Neural crest cell (in vitro differentiated cells): ENCODE results near the gene TRMT11. TPM values are rescaled to one million over a fixed set of nuclear protein-coding genes. Genes with fewer than 3 reads are reported as not detected.
A peak's percentile ranks its signal among the peaks of the same experiment; 100 is the strongest.
"Not testable (repeated sequence)": the region's sequence is repeated elsewhere in the genome, so short reads cannot be mapped to it uniquely, and the experiment has no call there.

Experiments used
- DNase-seq: peaks from one replicate; pipeline ENCODE4 v3.0.0; 2021; ENCODE audit warnings: low read depth, mixed read lengths, low spot score
- H3K27ac Mint-ChIP-seq: one replicate; pipeline ENCODE4 v1.8.0; 2021; ENCODE audit warnings: mild to moderate bottlenecking, mixed read lengths; ENCODE audit not compliant: unreplicated experiment
- H3K27me3 Mint-ChIP-seq: 2 replicates; pipeline ENCODE4 v1.8.0; 2021; ENCODE audit warnings: low read depth, mild to moderate bottlenecking, mixed read lengths
- H3K36me3 Mint-ChIP-seq: 2 replicates; pipeline ENCODE4 v1.8.0; 2021; ENCODE audit warnings: low read depth, mild to moderate bottlenecking, mixed read lengths
- H3K4me1 Mint-ChIP-seq: 2 replicates; pipeline ENCODE4 v1.8.0; 2021; ENCODE audit warnings: mixed read lengths
- H3K4me3 Mint-ChIP-seq: one replicate; pipeline ENCODE4 v1.8.0; 2021; ENCODE audit warnings: mild to moderate bottlenecking, mixed read lengths
- H3K9me3 Mint-ChIP-seq: 2 replicates; pipeline ENCODE4 v1.8.0; 2021; ENCODE audit warnings: mixed read lengths
- total RNA-seq: library from RNA; stranded (reverse); gene quantifications from 2 replicates; pipeline ENCODE4 v1.2.1, GENCODE V29; 2021
- TF ChIP-seq, protein P1 (sequence below): fragments of 200-600 bp; sonication (generic); conservative IDR thresholded peaks from 2 replicates; pipeline ENCODE4 v1.5.0; 2021; ENCODE audit warnings: antibody characterized with exemption, mild to moderate bottlenecking

TRMT11 gene
- total RNA-seq, 1 donor from 2014 or later, result 31.0 TPM

DNA sequence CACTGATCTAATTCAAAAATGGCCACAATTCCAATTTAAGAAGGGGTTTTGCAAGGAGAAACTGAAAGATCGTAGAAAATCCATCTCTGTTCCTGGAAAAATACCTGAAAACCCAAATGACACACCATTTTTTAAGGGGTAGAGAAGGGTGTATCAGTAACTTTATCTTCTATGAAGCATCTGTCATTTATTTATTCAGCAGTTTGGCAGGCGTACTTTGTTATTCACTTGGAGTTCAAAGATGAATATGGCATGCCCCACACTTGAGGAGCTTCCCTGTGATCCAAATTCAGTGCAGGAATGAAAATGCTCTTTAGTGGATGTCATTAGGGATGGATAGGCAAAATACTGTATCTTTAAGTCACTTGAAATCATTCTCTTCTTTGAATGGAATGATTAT is 22.5 kb upstream of the TRMT11 start:
- H3K36me3 Mint-ChIP-seq, result peaks cover 13% of the 10 kb centered on the region
- DNase-seq, result no peak
- no peaks in the 10 kb centered on the region for H3K4me1 Mint-ChIP-seq
- TF ChIP-seq, protein P1, sequence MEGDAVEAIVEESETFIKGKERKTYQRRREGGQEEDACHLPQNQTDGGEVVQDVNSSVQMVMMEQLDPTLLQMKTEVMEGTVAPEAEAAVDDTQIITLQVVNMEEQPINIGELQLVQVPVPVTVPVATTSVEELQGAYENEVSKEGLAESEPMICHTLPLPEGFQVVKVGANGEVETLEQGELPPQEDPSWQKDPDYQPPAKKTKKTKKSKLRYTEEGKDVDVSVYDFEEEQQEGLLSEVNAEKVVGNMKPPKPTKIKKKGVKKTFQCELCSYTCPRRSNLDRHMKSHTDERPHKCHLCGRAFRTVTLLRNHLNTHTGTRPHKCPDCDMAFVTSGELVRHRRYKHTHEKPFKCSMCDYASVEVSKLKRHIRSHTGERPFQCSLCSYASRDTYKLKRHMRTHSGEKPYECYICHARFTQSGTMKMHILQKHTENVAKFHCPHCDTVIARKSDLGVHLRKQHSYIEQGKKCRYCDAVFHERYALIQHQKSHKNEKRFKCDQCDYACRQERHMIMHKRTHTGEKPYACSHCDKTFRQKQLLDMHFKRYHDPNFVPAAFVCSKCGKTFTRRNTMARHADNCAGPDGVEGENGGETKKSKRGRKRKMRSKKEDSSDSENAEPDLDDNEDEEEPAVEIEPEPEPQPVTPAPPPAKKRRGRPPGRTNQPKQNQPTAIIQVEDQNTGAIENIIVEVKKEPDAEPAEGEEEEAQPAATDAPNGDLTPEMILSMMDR, result no peak
- H3K27me3 Mint-ChIP-seq, result no peaks in the 10 kb centered on the region
- H3K4me3 Mint-ChIP-seq, result no peak overlapping the region
- no peak overlapping the region for H3K27ac Mint-ChIP-seq
- no peaks in the 10 kb centered on the region for H3K9me3 Mint-ChIP-seq

DNA sequence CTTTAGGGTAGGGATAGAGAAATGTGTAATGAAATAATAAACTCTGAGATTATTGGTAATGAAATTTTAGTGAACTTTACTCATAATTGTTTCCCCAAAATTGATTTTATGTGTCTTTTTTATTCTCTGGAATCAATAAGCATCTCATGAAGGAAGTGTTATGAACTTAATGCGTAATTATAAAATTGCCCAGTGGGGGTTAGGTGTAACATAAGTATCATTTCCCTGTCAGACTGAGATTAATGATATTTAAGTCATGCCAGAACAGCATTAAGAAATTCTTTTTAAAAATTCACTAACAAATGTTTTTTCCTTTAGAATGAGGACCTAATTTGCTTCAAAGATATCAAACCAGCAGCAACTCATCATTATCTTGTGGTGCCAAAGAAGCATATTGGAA is 19.8 kb upstream of the TRMT11 start:
- Mint-ChIP-seq H3K36me3 (peaks cover 18% of the 10 kb centered on the region), H3K9me3 (no peaks in the 10 kb centered on the region), H3K4me3 (no peak overlapping the region), H3K27ac (no peak overlapping the region), H3K27me3 (no peaks in the 10 kb centered on the region), H3K4me1 (no peaks in the 10 kb centered on the region)
- TF ChIP-seq, protein P1, result no peak
- DNase-seq, result no peak

DNA sequence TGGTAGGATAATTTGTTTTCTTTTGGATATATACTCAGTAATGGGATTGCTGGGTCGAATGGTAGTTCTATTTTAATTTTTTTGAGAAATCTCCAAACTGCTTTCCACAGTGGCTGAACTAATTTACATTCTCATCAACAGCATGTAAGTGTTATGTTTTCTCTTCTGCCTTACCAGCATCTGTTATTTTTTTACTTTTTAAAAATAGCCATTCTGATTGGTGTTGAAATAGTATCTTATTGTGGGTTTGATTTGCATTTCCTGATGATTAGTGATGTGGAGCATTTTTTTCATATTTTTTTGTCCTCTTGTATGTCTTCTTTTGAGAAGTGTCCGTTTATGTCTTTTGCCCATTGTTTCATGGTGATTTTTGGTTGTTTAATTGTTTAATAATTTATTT is 17.8 kb upstream of the TRMT11 start:
- H3K4me3 Mint-ChIP-seq, result no peak overlapping the region
- H3K27me3 Mint-ChIP-seq, result no peaks in the 10 kb centered on the region
- no peaks in the 10 kb centered on the region for H3K9me3 Mint-ChIP-seq
- no peak overlapping the region for H3K27ac Mint-ChIP-seq
- no peaks in the 10 kb centered on the region for H3K4me1 Mint-ChIP-seq
- H3K36me3 Mint-ChIP-seq, result peaks cover 18% of the 10 kb centered on the region
- TF ChIP-seq, protein P1, result no peak
- no peak for DNase-seq

DNA sequence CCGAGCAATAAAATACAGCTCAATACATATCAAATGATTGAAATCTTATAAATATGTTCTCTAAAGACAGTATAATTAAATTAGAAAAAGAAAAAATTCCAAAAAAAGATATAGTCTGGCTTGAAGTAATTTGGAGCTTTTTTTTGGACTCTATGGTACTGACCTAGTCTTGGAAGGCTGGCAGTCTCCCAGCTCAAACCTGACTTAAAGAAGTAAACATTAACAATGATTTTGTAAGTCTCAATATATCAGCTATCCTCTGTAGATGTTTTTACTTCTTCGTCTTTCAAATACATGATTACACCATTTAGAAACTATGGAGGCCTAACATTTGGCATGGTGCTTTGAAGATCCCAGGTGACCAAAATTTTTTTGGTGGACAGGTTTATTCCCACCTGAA is 15.6 kb upstream of the TRMT11 start:
- no peak for DNase-seq
- Mint-ChIP-seq H3K36me3 (peaks cover 18% of the 10 kb centered on the region), H3K4me3 (no peak overlapping the region), H3K4me1 (peaks cover 4% of the 10 kb centered on the region), H3K9me3 (no peaks in the 10 kb centered on the region), H3K27me3 (no peaks in the 10 kb centered on the region), H3K27ac (no peak overlapping the region)
- TF ChIP-seq, protein P1, result no peak

DNA sequence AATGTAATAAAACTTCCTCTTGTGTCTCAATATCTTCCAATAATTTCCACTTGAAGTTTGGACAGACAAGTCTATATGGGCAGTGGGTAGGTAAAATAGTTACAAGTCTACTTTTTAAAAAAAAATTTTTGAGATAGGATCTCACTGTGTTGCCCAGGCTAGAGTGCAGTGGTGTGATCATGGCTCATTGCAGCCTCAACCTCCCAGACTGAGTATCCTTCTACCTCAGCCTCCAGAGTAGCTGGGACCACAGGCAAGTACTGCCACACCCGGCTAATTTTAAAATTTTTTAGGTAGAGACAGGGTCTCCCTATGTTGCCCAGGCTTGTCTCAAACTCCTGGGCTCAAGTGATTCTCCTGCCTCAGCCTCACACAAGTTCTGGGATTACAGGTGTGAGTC is 13.9 kb upstream of the TRMT11 start:
- H3K4me1 Mint-ChIP-seq, H3K9me3 Mint-ChIP-seq, H3K27me3 Mint-ChIP-seq, H3K27ac Mint-ChIP-seq, H3K4me3 Mint-ChIP-seq, DNase-seq: not testable (repeated sequence)
- peaks cover 14% of the 10 kb centered on the region for H3K36me3 Mint-ChIP-seq

DNA sequence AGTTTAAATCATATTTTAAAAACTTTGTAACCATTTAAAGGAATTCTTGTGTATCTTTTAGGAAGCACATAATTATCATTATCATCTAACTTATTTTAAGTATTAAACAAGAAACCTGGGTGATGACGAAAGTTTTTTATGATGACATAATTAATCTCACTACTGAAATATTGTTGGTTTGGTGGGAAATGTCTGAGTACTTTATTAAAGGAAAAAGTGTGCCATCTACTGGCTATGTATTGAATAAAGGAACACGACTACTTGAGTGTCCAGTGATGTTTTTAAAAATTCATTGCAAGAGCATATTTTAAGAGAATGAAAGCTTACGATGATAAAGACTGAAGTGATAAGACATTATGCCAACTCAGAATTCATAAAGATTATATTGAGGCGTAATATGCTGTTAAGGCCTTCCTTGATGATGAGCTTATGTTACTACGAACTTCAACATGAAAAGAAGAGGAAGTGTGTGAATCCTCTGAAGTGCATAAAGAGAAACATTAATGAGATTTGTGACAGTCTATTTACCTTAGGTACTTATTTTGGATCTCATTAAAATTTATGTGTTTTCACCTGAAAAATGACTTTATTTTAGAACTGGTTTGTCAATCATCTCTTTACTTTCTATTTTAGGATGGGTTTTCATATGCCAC is 12.0 kb upstream of the TRMT11 start:
- H3K9me3 Mint-ChIP-seq, result no peaks in the 10 kb centered on the region
- peaks cover 4% of the 10 kb centered on the region for H3K36me3 Mint-ChIP-seq
- TF ChIP-seq, protein P1, result peak; percentile 73
- no peaks in the 10 kb centered on the region for H3K27me3 Mint-ChIP-seq
- peaks cover 4% of the 10 kb centered on the region for H3K4me1 Mint-ChIP-seq
- H3K4me3 Mint-ChIP-seq, result no peak overlapping the region
- no peak overlapping the region for H3K27ac Mint-ChIP-seq
- DNase-seq, result no peak
